PFSK-1 (cell line): Measurements from ENCODE around the gene ZFYVE9.
A peak's percentile ranks its signal among the peaks of the same experiment; 100 is the strongest.

Source experiments
- FOXP2 ChIP-seq: optimal IDR thresholded peaks from 2 replicates; pipeline ENCODE3; 2011; ENCODE audit warnings: borderline replicate concordance, control low read depth, inconsistent platforms; ENCODE audit not compliant: insufficient read depth; ENCODE audit errors: extremely low read length, extremely low read depth
- POLR2AphosphoS5 ChIP-seq: IDR thresholded peaks from 2 replicates; pipeline ENCODE4 v1.6.1; 2012; ENCODE audit warnings: low read depth, mild to moderate bottlenecking, control low read depth, low read length, moderate library complexity
- REST ChIP-seq, 2 experiments: IDR thresholded peaks; 2 replicates each; pipeline versions ENCODE4 v1.6.1 to v1.8.0; 2011 to 2012; ENCODE audit warnings: low read depth in 2 of 2, low read length in 2 of 2, control low read depth in 1 of 2, inconsistent platforms in 1 of 2, mild to moderate bottlenecking in 1 of 2, moderate library complexity in 1 of 2; ENCODE audit not compliant: insufficient read depth in 1 of 2
- SIN3A ChIP-seq: IDR thresholded peaks from 2 replicates; pipeline ENCODE4 v1.6.1; 2012; ENCODE audit warnings: mild to moderate bottlenecking, low read length, moderate library complexity, borderline replicate concordance; ENCODE audit not compliant: insufficient read depth
- TAF1 ChIP-seq: IDR thresholded peaks from 2 replicates; pipeline ENCODE4 v1.6.1; 2012; ENCODE audit warnings: low read length, control low read depth, borderline replicate concordance; ENCODE audit not compliant: insufficient read depth

The ZFYVE9 gene

DNA sequence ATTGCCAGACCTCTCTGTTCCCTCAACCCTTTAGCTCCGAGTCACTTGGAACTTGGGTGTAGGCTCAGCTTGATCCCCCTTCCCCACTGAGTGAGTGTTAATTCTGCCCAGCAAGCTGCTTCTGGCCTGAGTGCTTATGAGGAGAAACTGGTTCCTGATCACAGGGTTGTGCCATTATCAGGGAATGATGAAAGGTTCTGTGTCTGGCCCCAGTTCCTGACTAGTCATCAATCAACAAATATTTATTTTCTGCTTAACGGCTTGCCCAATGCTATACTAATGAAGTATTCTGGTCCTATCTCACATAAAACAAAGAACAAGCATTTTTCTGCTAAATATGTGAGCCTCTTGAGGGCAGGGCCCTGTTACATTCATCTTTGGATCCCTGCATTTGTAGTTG is 203.4 kb downstream of the ZFYVE9 start:
- TF ChIP-seq POLR2AphosphoS5 (no peak), FOXP2 (no peak), TAF1 (no peak), SIN3A (no peak), REST (IDR thresholded peaks at IDR 0.05; ENCODE audit: insufficient read depth in 1 of 2, low read depth in 2 of 2, low read length in 2 of 2) (no peak)

- TF ChIP-seq POLR2AphosphoS5 (no peak), SIN3A (no peak), FOXP2 (no peak), TAF1 (no peak), REST (IDR thresholded peaks at IDR 0.05; ENCODE audit: insufficient read depth in 1 of 2, low read depth in 2 of 2, low read length in 2 of 2) (no peak)
Observed at GRCh38 chr1:52346653-52347052, 204.8 kb downstream of the ZFYVE9 start.

DNA sequence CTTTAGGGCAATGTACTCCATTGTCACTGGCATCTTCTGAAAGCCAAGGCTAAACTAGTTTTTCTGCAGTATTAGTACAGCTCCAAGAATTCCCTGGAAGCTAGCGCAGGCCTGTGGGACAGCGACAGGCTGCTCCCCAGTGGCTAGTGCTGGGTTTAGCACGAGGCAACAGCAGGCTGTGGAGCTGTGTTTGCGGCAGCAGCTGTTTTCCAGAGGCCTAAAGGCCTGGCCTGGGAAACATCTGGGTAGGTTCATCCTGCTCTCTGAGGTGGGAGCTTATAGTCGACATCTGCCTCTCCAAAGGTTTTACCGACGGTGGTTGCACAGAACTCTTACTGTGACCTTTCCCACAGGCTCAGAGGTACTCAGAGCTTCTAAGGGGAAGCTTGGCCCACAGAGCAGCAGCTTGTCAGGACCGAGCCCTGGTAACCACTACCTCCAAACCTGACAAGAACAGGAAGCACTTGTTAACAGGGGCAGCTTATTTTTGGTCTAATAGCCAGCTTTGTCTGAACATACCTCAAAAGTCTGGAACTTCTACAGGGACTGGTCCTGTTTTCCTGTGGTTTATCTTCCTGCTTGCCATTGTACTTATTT is 206.9 kb downstream of the ZFYVE9 start:
- TF ChIP-seq POLR2AphosphoS5 (peak; percentile 28; the same call in 1 of the 2 replicates), REST (IDR thresholded peaks at IDR 0.05; ENCODE audit: insufficient read depth in 1 of 2, low read depth in 2 of 2, low read length in 2 of 2) (no peak)

DNA sequence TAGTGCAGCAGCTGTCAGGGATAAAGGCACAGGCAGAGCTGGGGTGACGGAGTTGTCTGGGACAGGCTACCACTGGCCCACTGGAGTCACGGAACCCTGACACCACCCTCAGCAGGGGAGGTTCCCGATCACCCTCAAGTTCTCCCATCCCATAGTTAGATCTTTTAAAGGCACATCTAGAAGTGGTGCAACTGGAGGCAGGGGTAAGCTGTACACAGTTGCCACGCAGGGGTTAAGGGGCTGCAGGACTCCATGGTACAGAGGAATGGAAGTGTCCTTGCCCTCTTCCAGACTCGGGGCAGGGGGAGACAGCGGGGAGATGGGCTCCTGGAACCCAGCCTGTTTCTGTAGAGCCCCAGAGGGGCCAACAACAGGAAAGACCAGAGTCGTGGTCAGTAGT is 210.8 kb downstream of the ZFYVE9 start:
- TF ChIP-seq SIN3A (no peak), POLR2AphosphoS5 (no peak), FOXP2 (no peak), REST (IDR thresholded peaks at IDR 0.05; ENCODE audit: insufficient read depth in 1 of 2, low read depth in 2 of 2, low read length in 2 of 2) (no peak), TAF1 (no peak)

GRCh38 chr1:52355436-52355835 is 213.5 kb downstream of the ZFYVE9 start:
- no peak for TF ChIP-seq FOXP2
- TF ChIP-seq TAF1, result no peak
- TF ChIP-seq SIN3A, result no peak
- no peak for TF ChIP-seq POLR2AphosphoS5
- TF ChIP-seq REST (IDR thresholded peaks at IDR 0.05; ENCODE audit: insufficient read depth in 1 of 2, low read depth in 2 of 2, low read length in 2 of 2), result no peak
